ENCODE data around the gene BFSP2. TPM values are rescaled to one million over a fixed set of nuclear protein-coding genes. Genes with fewer than 3 reads are reported as not detected.
A peak's percentile ranks its signal among the peaks of the same experiment; 100 is the strongest.

The BFSP2 gene
- total and polyA plus RNA-seq, 2 of the 4 experiments (the other 2 are of a cell fraction), result not detected

DNA sequence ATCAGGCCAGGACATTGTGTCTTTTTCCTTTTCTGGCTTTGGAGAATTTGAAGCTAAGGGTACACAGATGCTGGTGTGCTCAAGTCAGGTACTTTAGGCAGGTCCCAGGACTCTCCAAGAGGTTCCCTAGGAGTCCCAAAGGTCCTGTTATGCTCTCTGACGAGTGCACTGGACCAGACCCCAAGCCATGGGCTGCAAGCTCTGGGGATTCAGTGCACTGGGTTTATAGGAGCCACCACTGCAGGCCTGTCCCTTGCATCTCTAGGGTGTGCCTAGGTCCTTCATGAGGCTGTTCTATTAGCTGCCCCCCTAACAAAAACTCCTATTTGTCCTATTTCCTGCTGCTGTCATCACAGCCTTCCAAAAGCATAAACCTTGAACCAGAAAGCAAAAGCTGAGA, 31.9 kb upstream of the BFSP2 start:
- Histone ChIP-seq H3K4me1 (ENCODE audit: control insufficient read depth, insufficient read depth, low read length) (no peaks in the 10 kb centered on the region), H3K27ac (ENCODE audit: insufficient read depth, low read length) (no peak overlapping the region), H3K18ac (ENCODE audit: low read depth, low read length) (no peak overlapping the region), H2BK15ac (ENCODE audit: low read depth, low read length) (no peak overlapping the region), H4K91ac (ENCODE audit: insufficient read depth, low read depth, low read length) (no peak overlapping the region), H3K23ac (ENCODE audit: low read depth, low read length) (no peak overlapping the region), H2BK120ac (ENCODE audit: low read depth, low read length) (no peak overlapping the region), H3K14ac (replicated peaks; ENCODE audit: low read depth, low read length) (no peak overlapping the region), H3K27me3 (ENCODE audit: control insufficient read depth, insufficient read depth, low read length) (no peaks in the 10 kb centered on the region; the same call in 1 of the 2 replicates), H4K8ac (ENCODE audit: low read depth in 2 of 2, low read length in 2 of 2) (no peak overlapping the region), H3K36me3 (ENCODE audit: control insufficient read depth, insufficient read depth, low read length) (no peaks in the 10 kb centered on the region), H2AFZ (replicated peaks; ENCODE audit: low read length, poor library complexity) (peak overlapping the region; percentile 45), H3K4me2 (ENCODE audit: low read depth, low read length) (no peak overlapping the region), H3K4me3 (ENCODE audit: insufficient read depth, low read depth, low read length) (no peak overlapping the region), H2AK9ac (replicated peaks; ENCODE audit: low read depth, low read length, poor library complexity) (no peak overlapping the region), H3K9me3 (ENCODE audit: control insufficient read depth, insufficient read depth, low read length) (no peaks in the 10 kb centered on the region), H3K79me1 (ENCODE audit: low read depth in 1 of 2, low read length in 2 of 2) (no peaks in the 10 kb centered on the region), H3K4ac (ENCODE audit: low read depth, low read length) (no peak overlapping the region), H3K9ac (ENCODE audit: low read depth, low read length) (no peak overlapping the region), H2AK5ac (ENCODE audit: low read depth, low read length) (no peak overlapping the region), H2BK5ac (ENCODE audit: low read depth, low read length, poor library complexity, severe bottlenecking) (no peak overlapping the region), H2BK20ac (ENCODE audit: low read depth, low read length) (no peak overlapping the region), H3K56ac (ENCODE audit: extremely low read depth, insufficient read depth, low read length) (no peak overlapping the region), H4K5ac (ENCODE audit: low read depth, low read length) (no peak overlapping the region), H4K20me1 (ENCODE audit: insufficient read depth, low read length) (no peaks in the 10 kb centered on the region), H3K9me1 (ENCODE audit: insufficient read depth, low read length) (no peaks in the 10 kb centered on the region)
- BruUV-seq (replicated peaks), result no TSS peak
- dilution Hi-C loops (cut with HindIII; ENCODE audit: low sequenced_read_pairs, unreplicated experiment), result no loop called here
- no peak for TF ChIP-seq MXI1 (IDR thresholded peaks at IDR 0.05; ENCODE audit: borderline replicate concordance, low read depth, low read length)
- no peak for TF ChIP-seq FOS (IDR thresholded peaks at IDR 0.05; ENCODE audit: low read depth, low read length)
- no peak for TF ChIP-seq RCOR1 (IDR thresholded peaks at IDR 0.05; ENCODE audit: insufficient replicate concordance, low read length)
- no peak for TF ChIP-seq SMC3 (IDR thresholded peaks at IDR 0.05; ENCODE audit: low read depth, low read length)
- TF ChIP-seq MAZ (IDR thresholded peaks at IDR 0.05; ENCODE audit: borderline replicate concordance, low read depth, low read length), result no peak
- no peak for TF ChIP-seq NFE2L2 (IDR thresholded peaks at IDR 0.05; ENCODE audit: low read depth, low read length)
- no peak for TF ChIP-seq USF2 (IDR thresholded peaks at IDR 0.05; ENCODE audit: low read depth, low read length)
- TF ChIP-seq CEBPB (IDR thresholded peaks at IDR 0.05; ENCODE audit: low read depth, low read length), result no peak
- no peak for TF ChIP-seq CHD1 (IDR thresholded peaks at IDR 0.05; ENCODE audit: low read depth, low read length)
- no peak for TF ChIP-seq RAD21 (IDR thresholded peaks at IDR 0.05; ENCODE audit: low read length)
- TF ChIP-seq, protein P1, sequence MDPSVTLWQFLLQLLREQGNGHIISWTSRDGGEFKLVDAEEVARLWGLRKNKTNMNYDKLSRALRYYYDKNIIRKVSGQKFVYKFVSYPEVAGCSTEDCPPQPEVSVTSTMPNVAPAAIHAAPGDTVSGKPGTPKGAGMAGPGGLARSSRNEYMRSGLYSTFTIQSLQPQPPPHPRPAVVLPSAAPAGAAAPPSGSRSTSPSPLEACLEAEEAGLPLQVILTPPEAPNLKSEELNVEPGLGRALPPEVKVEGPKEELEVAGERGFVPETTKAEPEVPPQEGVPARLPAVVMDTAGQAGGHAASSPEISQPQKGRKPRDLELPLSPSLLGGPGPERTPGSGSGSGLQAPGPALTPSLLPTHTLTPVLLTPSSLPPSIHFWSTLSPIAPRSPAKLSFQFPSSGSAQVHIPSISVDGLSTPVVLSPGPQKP (IDR thresholded peaks at IDR 0.05; ENCODE audit: borderline replicate concordance, low read depth, low read length), result no peak
- TF ChIP-seq, protein P2, sequence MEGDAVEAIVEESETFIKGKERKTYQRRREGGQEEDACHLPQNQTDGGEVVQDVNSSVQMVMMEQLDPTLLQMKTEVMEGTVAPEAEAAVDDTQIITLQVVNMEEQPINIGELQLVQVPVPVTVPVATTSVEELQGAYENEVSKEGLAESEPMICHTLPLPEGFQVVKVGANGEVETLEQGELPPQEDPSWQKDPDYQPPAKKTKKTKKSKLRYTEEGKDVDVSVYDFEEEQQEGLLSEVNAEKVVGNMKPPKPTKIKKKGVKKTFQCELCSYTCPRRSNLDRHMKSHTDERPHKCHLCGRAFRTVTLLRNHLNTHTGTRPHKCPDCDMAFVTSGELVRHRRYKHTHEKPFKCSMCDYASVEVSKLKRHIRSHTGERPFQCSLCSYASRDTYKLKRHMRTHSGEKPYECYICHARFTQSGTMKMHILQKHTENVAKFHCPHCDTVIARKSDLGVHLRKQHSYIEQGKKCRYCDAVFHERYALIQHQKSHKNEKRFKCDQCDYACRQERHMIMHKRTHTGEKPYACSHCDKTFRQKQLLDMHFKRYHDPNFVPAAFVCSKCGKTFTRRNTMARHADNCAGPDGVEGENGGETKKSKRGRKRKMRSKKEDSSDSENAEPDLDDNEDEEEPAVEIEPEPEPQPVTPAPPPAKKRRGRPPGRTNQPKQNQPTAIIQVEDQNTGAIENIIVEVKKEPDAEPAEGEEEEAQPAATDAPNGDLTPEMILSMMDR (conservative IDR thresholded peaks at IDR 0.05; ENCODE audit: low read depth, low read length), result no peak
- no peak for TF ChIP-seq MAFK (IDR thresholded peaks at IDR 0.05; ENCODE audit: low read depth, low read length)
- TF ChIP-seq POLR2A (IDR thresholded peaks at IDR 0.05; ENCODE audit: low read depth, low read length), result no peak
- TF ChIP-seq RFX5 (IDR thresholded peaks at IDR 0.05; ENCODE audit: low read depth, low read length), result no peak
- TF ChIP-seq BHLHE40 (IDR thresholded peaks at IDR 0.05; ENCODE audit: low read depth, low read length), result no peak
- DNase-seq (no peak), ATAC-seq (ENCODE audit: low read depth) (no peak)
- POLR2A ChIA-PET (ENCODE audit: unreplicated experiment), result no interaction called here
- CTCF ChIA-PET, result interaction anchor here (1.3 kb wide), 1 partner anchor 326 kb away, joined by 3 read pairs; no protein-coding TSS in a partner anchor
- 78% methylated on average over 1 of the region's 1 CpG; no CpG with 5 or more reads in 1 of the 2 experiments for WGBS, 2 experiments (ENCODE audit: extremely low coverage in 2 of 2, insufficient read length in 1 of 2)
- in situ Hi-C loops (cut with MboI; ENCODE audit: low sequenced_read_pairs), result no loop called here
- intact Hi-C loops (cut with micrococcal nuclease), result no loop called here
